Measurements from ENCODE around the gene USP46. TPM values are rescaled to one million over a fixed set of nuclear protein-coding genes. Genes with fewer than 3 reads are reported as not detected.
A peak's percentile ranks its signal among the peaks of the same experiment; 100 is the strongest.

Gene USP46
- 10.8 TPM for polyA plus RNA-seq (2013)

- CTCF ChIA-PET, result interaction anchor here (1.1 to 1.8 kb wide), 2 partner anchors 25 to 71 kb away, joined by 3 to 8 read pairs; no protein-coding TSS in a partner anchor
- H3K27ac ChIP-seq (ENCODE audit: insufficient read depth in 1 of 2, low read depth in 1 of 2, low read length in 2 of 2, poor library complexity in 1 of 2, severe bottlenecking in 2 of 2), result peak within 1 kb of the TSS; percentile 36 to 67
- POLR2A ChIA-PET, result interaction anchor here (0.6 kb wide), 2 partner anchors 53 to 357 kb away, joined by 3 read pairs; no protein-coding TSS in a partner anchor
- H3K4me1 ChIP-seq (ENCODE audit: control extremely low read depth in 1 of 4, control insufficient read depth in 4 of 4, insufficient read depth in 4 of 4, low read length in 3 of 4), result peaks cover 6 to 20% (median 16%) of the 10 kb centered on the region in 4 experiments
- H3K4me3 ChIP-seq (ENCODE audit: control insufficient read depth in 1 of 7, extremely low read depth in 1 of 7, insufficient read depth in 4 of 7, low read depth in 2 of 7, low read length in 6 of 7), result peak within 1 kb of the TSS; percentile 75 to 88 (median 85)
- WGBS (ENCODE audit: insufficient coverage), result under 1% methylated on average over 55 of the region's 94 CpGs
- peak; percentile 49 to 74 (median 65) for DNase-seq
- peaks cover 0 to 6% (median 0%) of the 10 kb centered on the region in 5 experiments for H3K9me3 ChIP-seq (ENCODE audit: control extremely low read depth in 1 of 5, control insufficient read depth in 4 of 5, insufficient read depth in 2 of 5, low read depth in 1 of 5, low read length in 4 of 5)
- H3K27me3 ChIP-seq (replicated peaks in 2 of 5; ENCODE audit: control insufficient read depth in 4 of 5, insufficient read depth in 5 of 5, low read length in 4 of 5), result no peaks in the 10 kb centered on the region
- peaks cover 0 to 2% (median 0%) of the 10 kb centered on the region in 4 experiments for H3K36me3 ChIP-seq (ENCODE audit: control insufficient read depth in 4 of 4, insufficient read depth in 4 of 4, low read length in 3 of 4)
These were observed at the start of gene USP46 for GRCh38 chr4:52659001-52659721. Gene USP46, minus strand, starts transcription at chr4:52659301. Its CDS starts 151 bp downstream, at chr4:52659150.

GRCh38 chr4:52704661-52705060, 45.6 kb upstream of the USP46 start:
- H3K27me3 ChIP-seq (replicated peaks in 2 of 5; ENCODE audit: control insufficient read depth in 4 of 5, insufficient read depth in 5 of 5, low read length in 4 of 5), result no peaks in the 10 kb centered on the region
- ChIA-PET POLR2A (no interaction called here), CTCF (no interaction called here)
- no peak for DNase-seq
- H3K9me3 ChIP-seq (ENCODE audit: control extremely low read depth in 1 of 5, control insufficient read depth in 4 of 5, insufficient read depth in 2 of 5, low read depth in 1 of 5, low read length in 4 of 5), result no peaks in the 10 kb centered on the region
- H3K4me3 ChIP-seq (ENCODE audit: control insufficient read depth in 1 of 7, extremely low read depth in 1 of 7, insufficient read depth in 4 of 7, low read depth in 2 of 7, low read length in 6 of 7), result no peak overlapping the region
- H3K27ac ChIP-seq (ENCODE audit: insufficient read depth in 1 of 2, low read depth in 1 of 2, low read length in 2 of 2, poor library complexity in 1 of 2, severe bottlenecking in 2 of 2), result no peak overlapping the region
- H3K36me3 ChIP-seq (ENCODE audit: control insufficient read depth in 4 of 4, insufficient read depth in 4 of 4, low read length in 3 of 4), result no peaks in the 10 kb centered on the region
- H3K4me1 ChIP-seq (ENCODE audit: control extremely low read depth in 1 of 4, control insufficient read depth in 4 of 4, insufficient read depth in 4 of 4, low read length in 3 of 4), result no peaks in the 10 kb centered on the region
- 100% methylated on average over 2 of the region's 3 CpGs for WGBS (ENCODE audit: insufficient coverage)

GRCh38 chr4:52704133-52704532, 45.0 kb upstream of the USP46 start:
- POLR2A ChIA-PET, result no interaction called here
- Histone ChIP-seq H3K4me1 (ENCODE audit: control extremely low read depth in 1 of 4, control insufficient read depth in 4 of 4, insufficient read depth in 4 of 4, low read length in 3 of 4) (no peaks in the 10 kb centered on the region), H3K36me3 (ENCODE audit: control insufficient read depth in 4 of 4, insufficient read depth in 4 of 4, low read length in 3 of 4) (no peaks in the 10 kb centered on the region), H3K27ac (ENCODE audit: insufficient read depth in 1 of 2, low read depth in 1 of 2, low read length in 2 of 2, poor library complexity in 1 of 2, severe bottlenecking in 2 of 2) (no peak overlapping the region), H3K9me3 (ENCODE audit: control extremely low read depth in 1 of 5, control insufficient read depth in 4 of 5, insufficient read depth in 2 of 5, low read depth in 1 of 5, low read length in 4 of 5) (no peaks in the 10 kb centered on the region), H3K4me3 (ENCODE audit: control insufficient read depth in 1 of 7, extremely low read depth in 1 of 7, insufficient read depth in 4 of 7, low read depth in 2 of 7, low read length in 6 of 7) (no peak overlapping the region), H3K27me3 (replicated peaks in 2 of 5; ENCODE audit: control insufficient read depth in 4 of 5, insufficient read depth in 5 of 5, low read length in 4 of 5) (no peaks in the 10 kb centered on the region)
- WGBS (ENCODE audit: insufficient coverage), result 80% methylated on average over 1 of the region's 1 CpG
- CTCF ChIA-PET, result no interaction called here
- peak in 1 of 3 donors; percentile 18 for DNase-seq

GRCh38 chr4:52701207-52701606, 42.1 kb upstream of the USP46 start:
- Histone ChIP-seq H3K36me3 (ENCODE audit: control insufficient read depth in 4 of 4, insufficient read depth in 4 of 4, low read length in 3 of 4) (no peaks in the 10 kb centered on the region), H3K27me3 (replicated peaks in 2 of 5; ENCODE audit: control insufficient read depth in 4 of 5, insufficient read depth in 5 of 5, low read length in 4 of 5) (no peaks in the 10 kb centered on the region), H3K9me3 (ENCODE audit: control extremely low read depth in 1 of 5, control insufficient read depth in 4 of 5, insufficient read depth in 2 of 5, low read depth in 1 of 5, low read length in 4 of 5) (peaks cover 0 to 2% (median 0%) of the 10 kb centered on the region in 5 experiments), H3K4me3 (ENCODE audit: control insufficient read depth in 1 of 7, extremely low read depth in 1 of 7, insufficient read depth in 4 of 7, low read depth in 2 of 7, low read length in 6 of 7) (no peak overlapping the region), H3K27ac (ENCODE audit: insufficient read depth in 1 of 2, low read depth in 1 of 2, low read length in 2 of 2, poor library complexity in 1 of 2, severe bottlenecking in 2 of 2) (no peak overlapping the region), H3K4me1 (ENCODE audit: control extremely low read depth in 1 of 4, control insufficient read depth in 4 of 4, insufficient read depth in 4 of 4, low read length in 3 of 4) (no peaks in the 10 kb centered on the region)
- CTCF ChIA-PET, result no interaction called here
- no peak for DNase-seq
- 100% methylated on average over 3 of the region's 3 CpGs for WGBS (ENCODE audit: insufficient coverage)
- POLR2A ChIA-PET, result no interaction called here

GRCh38 chr4:52694936-52695335, 35.8 kb upstream of the USP46 start:
- Histone ChIP-seq H3K4me1 (ENCODE audit: control extremely low read depth in 1 of 4, control insufficient read depth in 4 of 4, insufficient read depth in 4 of 4, low read length in 3 of 4) (no peaks in the 10 kb centered on the region), H3K9me3 (ENCODE audit: control extremely low read depth in 1 of 5, control insufficient read depth in 4 of 5, insufficient read depth in 2 of 5, low read depth in 1 of 5, low read length in 4 of 5) (peaks cover 7 to 27% (median 10%) of the 10 kb centered on the region in 5 experiments), H3K36me3 (ENCODE audit: control insufficient read depth in 4 of 4, insufficient read depth in 4 of 4, low read length in 3 of 4) (no peaks in the 10 kb centered on the region), H3K4me3 (ENCODE audit: control insufficient read depth in 1 of 7, extremely low read depth in 1 of 7, insufficient read depth in 4 of 7, low read depth in 2 of 7, low read length in 6 of 7) (no peak overlapping the region), H3K27me3 (replicated peaks in 2 of 5; ENCODE audit: control insufficient read depth in 4 of 5, insufficient read depth in 5 of 5, low read length in 4 of 5) (no peaks in the 10 kb centered on the region), H3K27ac (ENCODE audit: insufficient read depth in 1 of 2, low read depth in 1 of 2, low read length in 2 of 2, poor library complexity in 1 of 2, severe bottlenecking in 2 of 2) (no peak overlapping the region)
- ChIA-PET CTCF (no interaction called here), POLR2A (no interaction called here)
- no peak for DNase-seq
- WGBS (ENCODE audit: insufficient coverage), result 100% methylated on average over 1 of the region's 2 CpGs

GRCh38 chr4:52693492-52693891, 34.4 kb upstream of the USP46 start:
- Histone ChIP-seq H3K9me3 (ENCODE audit: control extremely low read depth in 1 of 5, control insufficient read depth in 4 of 5, insufficient read depth in 2 of 5, low read depth in 1 of 5, low read length in 4 of 5) (peaks cover 7 to 27% (median 10%) of the 10 kb centered on the region in 5 experiments), H3K4me1 (ENCODE audit: control extremely low read depth in 1 of 4, control insufficient read depth in 4 of 4, insufficient read depth in 4 of 4, low read length in 3 of 4) (no peaks in the 10 kb centered on the region), H3K27ac (ENCODE audit: insufficient read depth in 1 of 2, low read depth in 1 of 2, low read length in 2 of 2, poor library complexity in 1 of 2, severe bottlenecking in 2 of 2) (no peak overlapping the region), H3K36me3 (ENCODE audit: control insufficient read depth in 4 of 4, insufficient read depth in 4 of 4, low read length in 3 of 4) (no peaks in the 10 kb centered on the region), H3K27me3 (replicated peaks in 2 of 5; ENCODE audit: control insufficient read depth in 4 of 5, insufficient read depth in 5 of 5, low read length in 4 of 5) (no peaks in the 10 kb centered on the region), H3K4me3 (ENCODE audit: control insufficient read depth in 1 of 7, extremely low read depth in 1 of 7, insufficient read depth in 4 of 7, low read depth in 2 of 7, low read length in 6 of 7) (no peak overlapping the region)
- ChIA-PET CTCF (no interaction called here), POLR2A (no interaction called here)
- no peak for DNase-seq

GRCh38 chr4:52689096-52689495, 30.0 kb upstream of the USP46 start:
- H3K9me3 ChIP-seq (ENCODE audit: control extremely low read depth in 1 of 5, control insufficient read depth in 4 of 5, insufficient read depth in 2 of 5, low read depth in 1 of 5, low read length in 4 of 5), result peaks cover 7 to 22% (median 9%) of the 10 kb centered on the region in 5 experiments
- DNase-seq, result no peak
- no peak overlapping the region for H3K27ac ChIP-seq (ENCODE audit: insufficient read depth in 1 of 2, low read depth in 1 of 2, low read length in 2 of 2, poor library complexity in 1 of 2, severe bottlenecking in 2 of 2)
- CTCF ChIA-PET, result interaction anchor here (1.2 kb wide), 1 partner anchor 23 kb away, joined by 3 read pairs; no protein-coding TSS in a partner anchor
- H3K36me3 ChIP-seq (ENCODE audit: control insufficient read depth in 4 of 4, insufficient read depth in 4 of 4, low read length in 3 of 4), result no peaks in the 10 kb centered on the region
- H3K4me3 ChIP-seq (ENCODE audit: control insufficient read depth in 1 of 7, extremely low read depth in 1 of 7, insufficient read depth in 4 of 7, low read depth in 2 of 7, low read length in 6 of 7), result no peak overlapping the region
- no peaks in the 10 kb centered on the region for H3K4me1 ChIP-seq (ENCODE audit: control extremely low read depth in 1 of 4, control insufficient read depth in 4 of 4, insufficient read depth in 4 of 4, low read length in 3 of 4)
- H3K27me3 ChIP-seq (replicated peaks in 2 of 5; ENCODE audit: control insufficient read depth in 4 of 5, insufficient read depth in 5 of 5, low read length in 4 of 5), result no peaks in the 10 kb centered on the region
- POLR2A ChIA-PET, result no interaction called here

All from common myeloid progenitor, CD34-positive (primary cell).